Esophagus squamous epithelium (tissue), 4 donors: ENCODE measurements around the gene CIBAR2.

ENCODE experiments used
- POLR2A ChIP-seq, 4 donors: fragments of 450-650 bp; IDR thresholded peaks; one replicate each; pipeline ENCODE4 v1.6.1; 2017; ENCODE audit warnings: antibody characterized with exemption in 4 of 4, mild to moderate bottlenecking in 4 of 4, moderate library complexity in 3 of 4
- TF ChIP-seq, protein P1 (sequence below), 6 experiments: fragments of 450-650 bp in 4 of 6; fragments of 200-600 bp in 2 of 6; sonication (generic) in 2 of 6; IDR thresholded peaks; one replicate each; pipeline ENCODE4 v1.5.1; 2016 to 2019; ENCODE audit warnings: antibody characterized with exemption in 6 of 6, mild to moderate bottlenecking in 4 of 6, moderate library complexity in 4 of 6

DNA sequence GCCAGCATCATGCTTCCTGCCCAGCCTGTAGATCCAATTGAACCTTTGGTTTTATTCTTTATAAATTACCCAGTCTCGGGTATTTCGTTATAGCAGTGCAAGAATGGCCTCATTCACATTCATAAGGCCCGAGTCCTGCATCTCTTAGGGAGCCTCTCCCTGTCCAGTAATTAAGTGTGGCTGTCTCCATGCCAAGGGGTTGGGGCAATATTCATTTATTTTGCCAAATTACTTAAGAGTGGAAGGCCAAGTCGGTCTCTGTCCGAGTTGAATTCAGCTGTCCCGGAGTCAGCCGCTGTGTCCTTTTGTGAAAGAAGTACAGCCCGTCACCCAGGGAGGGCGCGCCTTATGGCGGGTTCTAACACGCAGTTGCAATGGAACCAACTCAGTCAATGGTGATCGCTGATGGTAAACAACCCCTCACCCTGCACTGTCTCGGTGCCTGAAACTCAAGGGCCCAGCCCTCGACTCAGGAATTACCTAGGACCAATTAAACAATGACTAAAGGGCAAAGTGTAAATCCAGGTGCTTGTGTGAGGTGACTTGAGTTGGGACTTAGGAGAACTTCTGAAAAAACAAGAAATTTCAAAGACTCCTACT lies 62.5 kb downstream of the CIBAR2 start:
- TF ChIP-seq, protein P1, sequence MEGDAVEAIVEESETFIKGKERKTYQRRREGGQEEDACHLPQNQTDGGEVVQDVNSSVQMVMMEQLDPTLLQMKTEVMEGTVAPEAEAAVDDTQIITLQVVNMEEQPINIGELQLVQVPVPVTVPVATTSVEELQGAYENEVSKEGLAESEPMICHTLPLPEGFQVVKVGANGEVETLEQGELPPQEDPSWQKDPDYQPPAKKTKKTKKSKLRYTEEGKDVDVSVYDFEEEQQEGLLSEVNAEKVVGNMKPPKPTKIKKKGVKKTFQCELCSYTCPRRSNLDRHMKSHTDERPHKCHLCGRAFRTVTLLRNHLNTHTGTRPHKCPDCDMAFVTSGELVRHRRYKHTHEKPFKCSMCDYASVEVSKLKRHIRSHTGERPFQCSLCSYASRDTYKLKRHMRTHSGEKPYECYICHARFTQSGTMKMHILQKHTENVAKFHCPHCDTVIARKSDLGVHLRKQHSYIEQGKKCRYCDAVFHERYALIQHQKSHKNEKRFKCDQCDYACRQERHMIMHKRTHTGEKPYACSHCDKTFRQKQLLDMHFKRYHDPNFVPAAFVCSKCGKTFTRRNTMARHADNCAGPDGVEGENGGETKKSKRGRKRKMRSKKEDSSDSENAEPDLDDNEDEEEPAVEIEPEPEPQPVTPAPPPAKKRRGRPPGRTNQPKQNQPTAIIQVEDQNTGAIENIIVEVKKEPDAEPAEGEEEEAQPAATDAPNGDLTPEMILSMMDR (IDR thresholded peaks at IDR 0.05): no peak
- no peak for TF ChIP-seq POLR2A (IDR thresholded peaks at IDR 0.05)
